GM12878 (cell line): Measurements from ENCODE around the gene GFI1. TPM values are rescaled to one million over a fixed set of nuclear protein-coding genes. Genes with fewer than 3 reads are reported as not detected.

Source experiments
- ATAC-seq: fragments of 200-7000 bp; cut with Tn5 transposase; 3 replicates; pipeline ENCODE4 v1.9.1; 2020; ENCODE audit warnings: mild to moderate bottlenecking, moderate library complexity
- BruUV-seq: library from RNA; stranded (reverse); fragments of 400-500 nt; replicated peaks from 2 replicates; lab custom pipeline; 2021; lab: Mats Ljungman, UMichigan
- CTCF ChIA-PET: fragments of 300-600 bp; sonication (Branson Sonifier 250); formaldehyde crosslinking; extraction: SDS; loops from one replicate; lab custom pipeline; 2021; ENCODE audit warnings: inconsistent platforms; lab: Yijun Ruan, JAX
- POLR2A ChIA-PET: fragments of 350-600 bp; formaldehyde crosslinking; extraction: SDS; loops from one replicate; lab custom pipeline; 2021; ENCODE audit warnings: inconsistent platforms; lab: Charles Lee
- RAD21 ChIA-PET: fragments of 300-600 bp; sonication (Branson Sonifier 250); formaldehyde crosslinking; loops from one replicate; lab custom pipeline; 2023; ENCODE audit warnings: antibody characterized with exemption; ENCODE audit not compliant: unreplicated experiment; lab: Charles Lee
- SMC1A ChIA-PET: fragments of 300-600 bp; sonication (Branson Sonifier 250); formaldehyde crosslinking; loops from one replicate; lab custom pipeline; 2023; ENCODE audit not compliant: unreplicated experiment, uncharacterized antibody; lab: Charles Lee
- DNase-seq: peaks from one replicate; pipeline ENCODE4 v3.0.0-alpha.2; 2011; ENCODE audit warnings: low read depth, low spot score
- FAIRE-seq: peaks from 3 replicates; lab custom pipeline; 2011; peaks lifted over from hg19 to GRCh38; lab: Jason Lieb, UNC
- H2AFZ ChIP-seq: 2 replicates; pipeline ENCODE4 v1.6.0; 2011; ENCODE audit warnings: low read depth, low read length, control low read depth; ENCODE audit not compliant: control insufficient read depth
- H3K27ac ChIP-seq: 2 replicates; pipeline ENCODE4 v1.5.1; 2011; ENCODE audit warnings: control low read depth; ENCODE audit not compliant: control insufficient read depth, insufficient read depth
- H3K27me3 ChIP-seq, 2 experiments: replicated peaks in 1 of 2; 2 replicates each; pipeline versions ENCODE4 v1.6.0 to v1.6.1; 2011; ENCODE audit warnings: low read length in 1 of 2; ENCODE audit not compliant: control insufficient read depth in 2 of 2, insufficient read depth in 2 of 2
- H3K36me3 ChIP-seq, 2 experiments: 2 replicates each; pipeline ENCODE4 v1.5.1; 2011; ENCODE audit warnings: low read length in 1 of 2; ENCODE audit not compliant: control insufficient read depth in 2 of 2, insufficient read depth in 2 of 2
- H3K4me1 ChIP-seq: 2 replicates; pipeline ENCODE4 v1.6.1; 2011; ENCODE audit warnings: mild to moderate bottlenecking, low read length, moderate library complexity, mixed read lengths; ENCODE audit not compliant: control insufficient read depth, insufficient read depth
- H3K4me2 ChIP-seq: 2 replicates; pipeline ENCODE4 v1.6.0; 2011; ENCODE audit warnings: control low read depth; ENCODE audit not compliant: control insufficient read depth, insufficient read depth
- H3K4me3 ChIP-seq: fragments of 200-600 bp; sonication (generic); 2 replicates; pipeline ENCODE4 v1.5.1; 2016
- H3K79me2 ChIP-seq: 2 replicates; pipeline ENCODE4 v1.6.0; 2011; ENCODE audit warnings: low read length; ENCODE audit not compliant: control insufficient read depth, insufficient read depth
- H3K9ac ChIP-seq: 2 replicates; pipeline ENCODE4 v1.8.0; 2011; ENCODE audit warnings: low read length, control low read depth, mixed read lengths; ENCODE audit not compliant: control insufficient read depth, insufficient read depth
- H3K9me3 ChIP-seq: replicated peaks from 3 replicates; pipeline ENCODE4 v1.5.1; 2011; ENCODE audit warnings: mild to moderate bottlenecking, low read length; ENCODE audit not compliant: control insufficient read depth, insufficient read depth
- H4K20me1 ChIP-seq: 2 replicates; pipeline ENCODE4 v1.6.0; 2011; ENCODE audit not compliant: control insufficient read depth, insufficient read depth
- BCL11A ChIP-seq: IDR thresholded peaks from 2 replicates; pipeline ENCODE4 v1.6.1; 2011; ENCODE audit warnings: low read depth, low read length
- NR2F1 ChIP-seq: fragments of 450-650 bp; conservative IDR thresholded peaks from 2 replicates; pipeline ENCODE4 v1.6.1; 2017; ENCODE audit warnings: mild to moderate bottlenecking
- PAX8 ChIP-seq: fragments of 450-650 bp; IDR thresholded peaks from 2 replicates; pipeline ENCODE4 v1.6.1; 2017; ENCODE audit warnings: mild to moderate bottlenecking, moderate library complexity
- PML ChIP-seq: IDR thresholded peaks from 2 replicates; pipeline ENCODE4 v1.6.1; 2012; ENCODE audit warnings: low read length, inconsistent platforms
- RFX5 ChIP-seq: IDR thresholded peaks from 2 replicates; pipeline ENCODE4 v1.6.1; 2011; ENCODE audit warnings: low read depth, low read length, improper control_type of control experiment
- SPI1 ChIP-seq: IDR thresholded peaks from 2 replicates; pipeline ENCODE4 v1.6.1; 2011; ENCODE audit warnings: low read depth, mild to moderate bottlenecking, low read length, moderate library complexity, borderline replicate concordance; ENCODE audit not compliant: insufficient read depth
- SREBF1 ChIP-seq: IDR thresholded peaks from 2 replicates; pipeline ENCODE4 v1.6.1; 2012; ENCODE audit warnings: mild to moderate bottlenecking, low read length
- ZNF24 ChIP-seq: fragments of 450-650 bp; IDR thresholded peaks from 2 replicates; pipeline ENCODE4 v1.6.1; 2017; ENCODE audit warnings: antibody characterized with exemption, mild to moderate bottlenecking
- ZSCAN29 ChIP-seq: fragments of 450-650 bp; IDR thresholded peaks from 2 replicates; pipeline ENCODE4 v1.6.1; 2017; ENCODE audit warnings: mild to moderate bottlenecking, moderate library complexity
- WGBS: methylation state at CpG from one replicate; pipeline ENCODE4 v1.1.6; 2016; ENCODE audit warnings: low lambda C conversion rate; ENCODE audit not compliant: insufficient replicate concordance, insufficient coverage; ENCODE audit errors: missing lambda C conversion rate; 5-methylcytosine and 5-hydroxymethylcytosine counted together
- in situ Hi-C: fragments of 300-500 bp; cut with MboI; formaldehyde crosslinking; loops from 9 replicates; pipeline ENCODE4 v1.14.3; 2018; ENCODE audit warnings: mixed read lengths
- intact Hi-C: fragments of 100-400 bp; cut with micrococcal nuclease; formaldehyde crosslinking; loops from one replicate; pipeline ENCODE4 v1.14.2; 2022; ENCODE audit not compliant: unreplicated experiment
- polyA plus RNA-seq, 11 experiments: library from polyadenylated mRNA; depleted of rRNA in 4 of 11; unstranded in 6 of 11; stranded (reverse) in 5 of 11; fragments of >200 nt; fragmentation: Nextera tagmentation in 4 of 11; fragmentation: Illumina TruSeq in 1 of 11; extraction: Ambion mirVana in 4 of 11; extraction: Trizol in 1 of 11; gene quantifications; 1 replicate in 1 of 11; 2 replicates in 10 of 11; pipeline versions ENCODE4 v1.2.1 to v1.2.3, GENCODE V29; 2011 to 2016; ENCODE audit warnings: inconsistent platforms in 2 of 11, missing spikeins in 2 of 11, low read depth in 1 of 11
- total RNA-seq, 4 experiments: library from RNA; depleted of rRNA in 3 of 4; stranded (reverse); fragments of >200 nt in 3 of 4; fragmentation: Illumina TruSeq in 1 of 4; extraction: Trizol in 1 of 4; gene quantifications; 2 replicates each; pipeline versions ENCODE4 v1.2.1 to v1.2.3, GENCODE V29; 2013 to 2021
- TF ChIP-seq, protein P1 (sequence below): fragments of 450-650 bp; IDR thresholded peaks from 2 replicates; pipeline ENCODE4 v1.6.1; 2017; ENCODE audit warnings: mild to moderate bottlenecking, moderate library complexity

Gene GFI1
- total and polyA plus RNA-seq, 10 of the 15 experiments (the other 5 are each of a cell fraction or from before 2014, with no cell fraction given), result 1.8 to 18.3 (median 7.4) TPM

DNA sequence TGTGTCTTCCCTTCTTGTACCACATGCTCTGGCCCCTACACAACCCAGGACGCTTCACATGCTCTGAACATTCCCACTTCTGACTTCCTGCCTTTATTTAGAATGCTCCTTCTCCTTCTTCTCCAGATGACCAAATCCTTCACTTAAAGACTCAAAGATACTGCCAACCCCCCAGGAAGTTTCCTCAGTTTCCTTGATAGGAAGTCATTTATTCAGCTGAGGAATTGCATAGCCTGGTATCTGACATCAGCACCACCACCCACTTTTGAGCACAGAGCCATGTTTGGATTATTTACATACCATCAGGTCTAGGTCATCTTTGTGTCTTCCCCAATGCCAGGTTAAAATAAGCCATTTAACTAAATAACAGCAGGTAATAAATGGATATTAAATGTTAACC, 42.4 kb downstream of the GFI1 start:
- Histone ChIP-seq H3K27me3 (peaks cover 0 to 2% of the 10 kb centered on the region in 2 experiments; a peak in 2 of 4 replicates), H3K79me2 (no peaks in the 10 kb centered on the region), H3K4me3 (no peak overlapping the region), H3K9me3 (no peaks in the 10 kb centered on the region), H3K27ac (no peak overlapping the region), H3K36me3 (no peaks in the 10 kb centered on the region)
- in situ Hi-C loops, result no loop called here
- SMC1A ChIA-PET, result interaction anchor here (1.0 kb wide), 1 partner anchor 152 kb away, joined by 3 read pairs; no protein-coding TSS in a partner anchor
- CTCF ChIA-PET, result interaction anchor here (1.4 kb wide), 1 partner anchor 134 kb away, joined by 3 read pairs; no protein-coding TSS in a partner anchor
- FAIRE-seq, result no peak
- BruUV-seq, result no TSS peak
- RAD21 ChIA-PET, result interaction anchor here (0.5 to 0.8 kb wide), 3 partner anchors 32 to 79 kb away, joined by 3 to 4 read pairs (median 3); no protein-coding TSS in a partner anchor
- intact Hi-C loops, result no loop called here
- POLR2A ChIA-PET, result interaction anchor here (0.5 kb wide), 1 partner anchor 642 kb away, joined by 8 read pairs; no protein-coding TSS in a partner anchor
- 38% methylated on average over 1 of the region's 1 CpG for WGBS
- TF ChIP-seq SREBF1, result no peak
- no peak for TF ChIP-seq ZSCAN29
- no peak for TF ChIP-seq PAX8
- TF ChIP-seq PML, result no peak
- no peak for TF ChIP-seq NR2F1
- TF ChIP-seq SPI1, result no peak
- no peak for TF ChIP-seq RFX5
- no peak for TF ChIP-seq BCL11A
- TF ChIP-seq, protein P1, sequence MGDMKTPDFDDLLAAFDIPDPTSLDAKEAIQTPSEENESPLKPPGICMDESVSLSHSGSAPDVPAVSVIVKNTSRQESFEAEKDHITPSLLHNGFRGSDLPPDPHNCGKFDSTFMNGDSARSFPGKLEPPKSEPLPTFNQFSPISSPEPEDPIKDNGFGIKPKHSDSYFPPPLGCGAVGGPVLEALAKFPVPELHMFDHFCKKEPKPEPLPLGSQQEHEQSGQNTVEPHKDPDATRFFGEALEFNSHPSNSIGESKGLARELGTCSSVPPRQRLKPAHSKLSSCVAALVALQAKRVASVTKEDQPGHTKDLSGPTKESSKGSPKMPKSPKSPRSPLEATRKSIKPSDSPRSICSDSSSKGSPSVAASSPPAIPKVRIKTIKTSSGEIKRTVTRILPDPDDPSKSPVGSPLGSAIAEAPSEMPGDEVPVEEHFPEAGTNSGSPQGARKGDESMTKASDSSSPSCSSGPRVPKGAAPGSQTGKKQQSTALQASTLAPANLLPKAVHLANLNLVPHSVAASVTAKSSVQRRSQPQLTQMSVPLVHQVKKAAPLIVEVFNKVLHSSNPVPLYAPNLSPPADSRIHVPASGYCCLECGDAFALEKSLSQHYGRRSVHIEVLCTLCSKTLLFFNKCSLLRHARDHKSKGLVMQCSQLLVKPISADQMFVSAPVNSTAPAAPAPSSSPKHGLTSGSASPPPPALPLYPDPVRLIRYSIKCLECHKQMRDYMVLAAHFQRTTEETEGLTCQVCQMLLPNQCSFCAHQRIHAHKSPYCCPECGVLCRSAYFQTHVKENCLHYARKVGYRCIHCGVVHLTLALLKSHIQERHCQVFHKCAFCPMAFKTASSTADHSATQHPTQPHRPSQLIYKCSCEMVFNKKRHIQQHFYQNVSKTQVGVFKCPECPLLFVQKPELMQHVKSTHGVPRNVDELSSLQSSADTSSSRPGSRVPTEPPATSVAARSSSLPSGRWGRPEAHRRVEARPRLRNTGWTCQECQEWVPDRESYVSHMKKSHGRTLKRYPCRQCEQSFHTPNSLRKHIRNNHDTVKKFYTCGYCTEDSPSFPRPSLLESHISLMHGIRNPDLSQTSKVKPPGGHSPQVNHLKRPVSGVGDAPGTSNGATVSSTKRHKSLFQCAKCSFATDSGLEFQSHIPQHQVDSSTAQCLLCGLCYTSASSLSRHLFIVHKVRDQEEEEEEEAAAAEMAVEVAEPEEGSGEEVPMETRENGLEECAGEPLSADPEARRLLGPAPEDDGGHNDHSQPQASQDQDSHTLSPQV, result no peak
- TF ChIP-seq ZNF24, result no peak
- TF ChIP-seq, all 136 proteins: peak for 0
- Histone ChIP-seq H4K20me1 (no peaks in the 10 kb centered on the region), H2AFZ (no peak overlapping the region), H3K4me1 (no peaks in the 10 kb centered on the region), H3K4me2 (no peak overlapping the region), H3K9ac (no peak overlapping the region)
- ATAC-seq (no peak), DNase-seq (no peak)
